NT2/D1 (cell line): Measurements from ENCODE around the gene CLCN1.

Experiments
- SUZ12 ChIP-seq: IDR thresholded peaks from 2 replicates; pipeline ENCODE4 v1.6.1; 2011; ENCODE audit not compliant: insufficient read length, insufficient read depth; ENCODE audit errors: extremely low read depth
- YY1 ChIP-seq: IDR thresholded peaks from 2 replicates; pipeline ENCODE4 v1.6.1; 2011; ENCODE audit not compliant: insufficient read length, insufficient read depth
- ZNF274 ChIP-seq: IDR thresholded peaks from 2 replicates; pipeline ENCODE4 v1.6.1; 2011; ENCODE audit warnings: mild to moderate bottlenecking, low read depth, low read length

DNA sequence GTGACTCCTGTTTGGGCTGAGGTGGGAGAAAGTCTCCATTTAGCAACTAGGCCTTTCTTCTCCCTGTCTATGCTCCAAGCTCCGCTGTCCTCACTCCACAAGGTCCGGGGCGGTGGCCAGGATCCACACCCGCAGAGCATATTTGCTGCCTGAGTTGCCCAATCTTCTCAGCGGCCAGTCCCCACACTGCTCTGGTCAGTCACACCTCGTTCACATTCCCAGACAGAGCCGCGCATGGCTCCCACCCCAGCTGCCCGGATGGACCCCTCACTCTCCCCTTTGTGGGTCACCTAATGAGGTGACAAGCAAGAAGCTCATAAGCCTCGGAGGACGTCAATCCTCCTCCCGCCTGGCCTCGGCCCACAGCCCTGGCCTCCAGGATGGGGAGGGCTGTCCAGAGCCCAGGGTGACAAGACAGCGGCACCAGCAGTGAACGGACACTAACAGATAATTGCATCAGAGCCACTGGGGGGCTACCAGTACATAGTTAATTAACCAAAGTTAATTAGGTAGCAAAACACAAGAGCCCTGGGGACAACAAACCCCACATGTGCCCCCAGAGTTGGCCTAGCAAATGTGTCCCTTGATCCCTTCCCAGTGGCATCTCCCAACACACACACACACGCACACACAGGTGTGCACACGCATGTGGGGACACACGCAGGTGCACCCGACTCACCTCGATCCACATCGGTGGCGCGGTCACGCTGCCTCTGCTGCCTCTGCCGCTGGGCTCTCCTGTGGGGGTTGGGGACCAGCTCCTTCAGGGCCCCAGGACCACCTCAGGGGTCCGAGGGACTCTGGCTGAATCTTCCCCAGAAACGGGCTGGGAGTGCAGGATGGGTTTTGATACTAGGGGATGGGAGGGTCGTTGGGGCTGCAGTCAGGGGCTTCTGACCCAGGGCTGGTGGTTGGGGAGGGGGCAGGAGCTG is 81.0 kb downstream of the CLCN1 start:
- TF ChIP-seq ZNF274 (no peak), YY1 (no peak), SUZ12 (no peak)
